8988T (cell line): Measurements from ENCODE around the gene RHOD.

Source experiments
- DNase-seq: peaks from one replicate; pipeline ENCODE4 v3.0.0; 2011

RHOD gene, protein sequence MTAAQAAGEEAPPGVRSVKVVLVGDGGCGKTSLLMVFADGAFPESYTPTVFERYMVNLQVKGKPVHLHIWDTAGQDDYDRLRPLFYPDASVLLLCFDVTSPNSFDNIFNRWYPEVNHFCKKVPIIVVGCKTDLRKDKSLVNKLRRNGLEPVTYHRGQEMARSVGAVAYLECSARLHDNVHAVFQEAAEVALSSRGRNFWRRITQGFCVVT

DNA sequence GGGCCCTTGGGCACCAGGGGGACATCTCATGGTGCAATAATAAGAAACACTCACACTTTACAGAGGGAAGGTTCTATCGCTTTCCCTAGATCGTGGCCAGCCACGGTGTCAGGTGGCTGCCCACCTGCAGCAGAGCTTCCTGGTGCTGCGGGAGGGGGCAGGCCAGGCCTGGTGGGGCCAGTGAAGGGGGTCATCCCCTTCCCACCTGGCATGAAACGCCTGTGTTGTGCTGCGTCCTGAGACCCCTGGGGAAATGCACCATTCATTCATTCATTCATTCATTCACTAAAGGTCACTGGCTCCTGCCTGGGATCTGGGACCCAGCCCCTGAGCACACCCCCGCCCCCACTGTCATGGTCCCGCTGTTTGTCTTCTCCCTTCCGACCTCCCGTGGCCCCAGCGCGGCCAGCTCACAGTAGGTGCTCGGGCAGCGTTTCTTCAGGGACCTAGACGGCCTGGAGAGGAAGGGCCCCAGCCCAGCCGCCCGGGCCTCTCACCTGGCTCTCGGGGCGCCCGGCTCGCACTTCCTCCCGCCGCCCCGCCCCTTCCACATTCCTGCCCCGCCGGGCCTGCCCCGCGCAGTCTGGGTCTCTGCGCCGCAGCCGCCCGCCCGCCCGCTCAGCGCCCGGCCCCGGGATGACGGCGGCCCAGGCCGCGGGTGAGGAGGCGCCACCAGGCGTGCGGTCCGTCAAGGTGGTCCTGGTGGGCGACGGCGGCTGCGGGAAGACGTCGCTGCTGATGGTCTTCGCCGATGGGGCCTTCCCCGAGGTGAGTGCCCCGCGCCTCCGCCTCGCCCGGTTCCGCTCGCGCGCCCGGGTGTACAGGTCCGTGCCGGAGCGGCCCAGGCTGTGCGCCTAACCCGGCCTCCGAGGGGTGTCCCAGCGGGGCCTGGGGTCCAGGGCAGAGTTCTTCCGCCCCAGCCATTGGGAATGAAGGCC, at the start of gene RHOD:
Gene RHOD, plus strand, starts transcription at position 581 of the 938 bp plus-strand sequence. Its CDS starts 56 bp downstream, at position 637.
- peak; percentile 90 for DNase-seq

DNA sequence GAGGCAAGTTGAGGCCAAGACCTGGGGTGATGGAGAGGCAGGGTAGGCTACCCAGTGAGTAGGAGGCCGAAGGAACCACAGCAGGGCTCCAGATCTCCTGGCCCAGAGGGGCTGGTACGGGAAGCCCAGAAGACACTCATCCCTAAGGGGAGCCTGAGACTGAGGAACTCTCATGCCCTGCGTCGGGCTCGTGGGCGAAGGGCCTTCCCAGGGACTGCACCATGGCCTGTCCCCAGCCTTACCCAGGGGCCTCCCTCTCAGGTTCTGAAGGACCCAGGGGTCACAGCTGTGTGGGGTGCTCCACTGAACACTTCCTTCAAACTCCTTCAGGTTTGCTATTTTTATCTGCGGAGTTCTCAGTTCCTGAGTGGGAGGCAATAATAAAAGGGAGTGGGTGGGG, 49.5 kb upstream of the RHOD start:
- DNase-seq = no peak

DNA sequence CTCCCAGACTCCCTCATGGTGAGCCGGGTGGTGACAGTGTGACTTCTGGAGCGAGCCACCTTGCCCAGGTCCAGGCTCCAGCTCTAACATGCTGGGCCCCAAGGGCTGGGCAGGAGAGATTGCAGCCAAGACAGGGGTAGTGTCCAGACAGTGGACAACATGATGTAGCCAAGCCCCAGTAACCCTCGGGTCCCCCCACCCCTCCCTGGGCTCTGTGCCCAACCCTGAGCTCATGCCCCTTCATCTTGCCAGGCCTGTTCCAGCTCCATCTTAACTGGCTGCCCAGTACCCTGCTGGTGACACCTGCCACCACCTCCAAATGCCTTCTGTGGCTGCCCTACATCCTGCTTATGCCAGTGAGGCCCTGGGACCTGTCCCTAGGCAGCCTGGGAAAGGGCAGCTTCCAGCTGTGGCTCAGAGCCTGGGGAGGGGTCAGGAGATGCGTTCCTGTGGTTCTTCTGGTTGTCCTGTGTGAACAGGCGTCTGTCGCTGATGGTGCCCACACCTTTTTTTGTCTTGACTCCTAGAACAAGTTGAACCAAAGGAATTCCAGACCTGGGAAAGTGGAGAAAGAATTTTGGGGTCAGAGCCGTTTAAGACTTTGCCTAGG, 46.2 kb upstream of the RHOD start:
- no peak for DNase-seq

DNA sequence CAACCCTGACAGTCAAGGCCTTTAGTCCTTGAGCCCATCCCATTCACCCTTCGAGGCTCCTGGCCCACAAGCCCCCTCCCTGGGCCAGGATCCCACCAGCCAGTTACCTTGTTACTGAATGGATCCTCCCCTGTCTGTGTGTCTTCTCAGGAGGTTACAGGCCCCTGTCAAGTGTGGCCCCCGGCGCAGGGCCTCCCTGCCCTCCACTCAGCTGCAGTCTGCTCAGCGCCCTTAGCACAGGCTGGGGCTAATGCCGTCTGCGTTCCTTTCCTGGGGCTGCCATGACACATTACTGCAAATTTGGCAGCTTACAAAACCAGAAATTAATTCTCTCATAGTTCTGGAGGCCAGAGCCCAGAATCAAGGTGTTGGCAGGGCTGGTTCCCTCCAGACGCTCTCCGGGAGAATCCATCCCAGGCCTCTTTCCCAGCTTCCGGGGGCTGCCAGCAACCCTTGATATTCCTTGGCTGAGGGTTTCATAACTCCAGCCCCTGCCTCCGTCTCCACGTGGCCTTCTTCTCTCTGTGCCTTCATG, 43.1 kb upstream of the RHOD start:
- no peak for DNase-seq

GRCh38 chr11:67014343-67014742, 42.3 kb upstream of the RHOD start:
- no peak for DNase-seq

DNA sequence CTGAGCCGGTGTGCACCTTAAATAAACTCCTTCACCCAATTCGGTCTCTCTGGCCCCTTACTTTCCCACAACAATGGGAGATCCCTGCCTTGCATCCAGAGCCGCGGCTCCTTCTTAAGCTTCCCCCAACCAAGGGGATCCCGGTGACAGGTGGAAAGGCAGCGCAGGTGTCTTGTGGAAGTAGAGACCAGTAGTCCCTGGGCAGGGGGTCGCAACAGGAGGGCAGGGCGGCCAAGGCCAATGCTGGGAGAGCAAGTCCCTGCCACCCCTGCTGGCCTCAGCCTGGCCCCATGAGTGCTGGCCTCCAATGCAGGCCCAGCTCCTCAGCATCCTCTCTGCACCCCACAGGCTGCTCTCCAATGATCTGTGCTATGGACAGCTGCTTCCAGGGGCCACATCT, 41.6 kb upstream of the RHOD start:
- DNase-seq = no peak

DNA sequence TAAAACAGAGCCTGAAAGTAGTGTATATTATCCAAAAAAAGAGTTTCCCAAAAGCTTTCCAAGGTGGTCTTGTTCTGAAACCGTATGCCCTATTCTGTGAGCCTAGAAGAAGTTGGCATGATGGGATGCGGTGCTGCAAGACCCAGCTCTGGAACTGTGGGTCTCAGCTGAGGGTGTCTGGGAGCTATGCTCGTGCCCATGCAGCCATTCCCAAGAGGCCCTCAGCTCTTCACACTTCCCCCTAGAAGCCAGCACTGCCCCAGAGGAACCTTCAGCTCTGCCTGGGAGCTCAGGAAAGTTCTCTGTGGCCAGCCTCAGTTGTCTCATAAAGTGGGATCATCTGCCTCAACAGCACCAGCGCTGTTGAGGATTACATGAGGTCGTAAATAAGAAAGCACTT, 40.1 kb upstream of the RHOD start:
- no peak for DNase-seq

- DNase-seq = no peak
Observed at GRCh38 chr11:67020949-67021348, 35.7 kb upstream of the RHOD start.

DNA sequence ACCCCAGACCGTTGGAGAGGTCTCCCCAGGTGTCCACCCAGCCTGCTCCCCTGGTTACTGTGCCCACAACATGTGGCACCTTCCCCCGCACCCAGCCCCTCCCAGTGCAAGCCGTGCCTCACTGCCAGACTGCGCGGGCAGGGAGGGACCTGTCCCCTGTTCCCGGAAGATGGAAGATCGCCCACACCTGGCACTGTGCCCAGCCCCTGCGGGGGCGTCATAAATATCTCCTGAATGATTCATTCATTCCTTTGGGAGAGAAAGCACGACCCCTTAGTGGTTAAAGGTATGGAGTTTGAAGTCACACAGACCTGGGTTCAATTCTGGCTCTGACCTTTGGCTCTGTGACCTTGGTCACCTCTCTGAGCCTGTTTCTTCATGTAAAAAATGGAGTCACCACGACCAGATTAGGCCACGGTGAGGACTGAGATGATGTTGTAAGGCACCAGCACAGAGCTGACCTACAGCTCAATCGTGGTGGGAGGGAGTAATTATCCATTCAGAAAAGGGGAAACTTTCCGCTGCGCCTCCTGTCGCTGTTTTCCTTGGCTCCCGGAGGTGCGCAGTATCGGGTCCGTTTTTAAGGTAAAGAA, 34.2 kb upstream of the RHOD start:
- DNase-seq = no peak

- DNase-seq = peak; percentile 72
Observed at GRCh38 chr11:67022961-67023956, 33.4 kb upstream of the RHOD start, which contains the start of gene SYT12. TSS of gene SYT12 (plus strand) at chr11:67023134. CDS start at chr11:67030145, 7,011 bp downstream.

DNA sequence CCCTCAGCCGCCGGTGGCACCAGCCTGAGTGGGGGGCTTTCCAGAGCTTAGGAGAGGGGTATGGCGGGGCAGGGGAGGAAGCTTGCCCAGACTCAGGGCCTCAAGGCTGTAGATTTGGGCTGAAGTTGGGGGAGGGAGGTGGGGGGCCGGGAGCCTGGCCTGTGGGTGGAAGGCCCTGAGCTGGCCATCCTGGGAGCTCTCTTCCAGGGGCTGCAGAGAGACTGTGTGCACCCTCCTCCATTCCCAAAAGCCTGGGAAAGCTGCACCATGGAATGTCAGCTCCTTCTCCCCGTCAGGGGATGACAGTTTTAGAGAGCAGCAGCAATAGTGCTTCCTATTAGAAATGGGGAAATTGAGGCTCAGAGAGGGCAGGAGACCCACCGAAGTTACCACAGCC, 32.7 kb upstream of the RHOD start:
- DNase-seq = no peak

GRCh38 chr11:67024410-67024809, 32.2 kb upstream of the RHOD start:
- no peak for DNase-seq

GRCh38 chr11:67024966-67025365, 31.7 kb upstream of the RHOD start:
- no peak for DNase-seq

DNA sequence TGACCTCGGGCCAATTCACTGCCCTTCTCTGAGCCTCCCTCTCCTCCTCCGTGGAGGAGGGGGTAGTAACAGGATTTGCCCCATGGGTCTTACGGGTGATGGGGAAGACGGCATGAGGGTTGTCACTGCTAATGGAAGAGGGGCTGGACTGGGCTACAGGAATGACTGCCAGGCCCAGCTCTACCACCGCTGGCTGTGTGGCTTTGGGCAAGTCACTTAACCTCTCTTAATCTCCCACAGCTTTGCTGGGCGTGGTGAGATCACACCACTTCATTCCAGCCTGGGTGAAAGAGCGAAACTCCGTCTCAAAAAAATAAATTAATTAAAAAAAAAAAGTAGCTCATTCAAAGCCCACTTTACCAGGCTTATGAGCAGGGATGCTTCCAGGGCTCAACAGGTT, 30.9 kb upstream of the RHOD start:
- DNase-seq = no peak

- no peak for DNase-seq
Observed at GRCh38 chr11:67026941-67027340, 29.7 kb upstream of the RHOD start.

- DNase-seq = no peak
Observed at GRCh38 chr11:67027483-67027930, 29.1 kb upstream of the RHOD start.

DNA sequence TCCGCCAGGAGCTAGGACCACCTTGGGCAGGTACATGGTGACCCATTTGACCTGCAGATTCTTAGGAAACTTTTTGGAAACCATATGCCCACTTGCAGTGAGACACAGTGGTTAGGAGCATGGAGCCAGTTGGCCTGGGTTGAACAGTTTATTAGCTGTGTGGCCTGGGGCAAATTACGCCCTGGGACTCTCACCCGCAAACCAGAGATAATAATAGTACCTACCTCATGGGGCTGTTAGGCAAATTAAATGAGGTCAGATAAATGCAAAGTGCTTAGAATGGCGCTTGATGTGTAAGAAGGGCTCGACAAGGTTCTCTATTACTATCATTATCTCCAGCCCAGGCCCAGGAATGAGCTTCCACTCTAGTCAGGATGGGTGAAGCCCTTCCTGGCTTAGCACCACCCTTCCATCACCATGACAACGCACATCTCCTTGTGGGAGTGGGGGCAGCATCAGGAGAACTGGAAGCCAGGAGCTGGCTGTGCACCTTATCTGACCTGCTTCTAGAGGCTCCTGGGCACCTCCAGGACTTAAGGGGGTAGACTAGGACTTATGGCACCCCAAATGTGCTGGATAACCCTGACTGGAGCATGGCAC, 28.6 kb upstream of the RHOD start:
- no peak for DNase-seq

DNA sequence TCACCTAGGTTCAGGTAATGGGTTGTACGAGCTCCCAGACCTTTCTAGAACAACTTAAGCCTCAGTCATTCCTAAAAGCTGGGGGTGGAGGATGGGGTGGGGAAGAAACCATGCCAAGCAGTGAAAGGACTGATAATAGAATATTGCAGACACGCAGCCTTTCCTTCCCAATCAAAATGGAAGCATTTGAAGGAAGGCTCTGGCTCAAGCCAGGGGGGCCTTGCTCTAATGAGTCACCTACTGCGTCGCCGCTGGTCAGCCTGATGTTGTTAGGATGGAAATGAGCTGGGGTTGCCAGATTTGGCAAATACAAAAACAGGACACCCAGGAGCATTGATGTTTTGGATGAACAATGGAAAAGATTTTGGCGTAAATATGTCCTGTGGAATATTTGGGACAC, 27.5 kb upstream of the RHOD start:
- DNase-seq = no peak

DNA sequence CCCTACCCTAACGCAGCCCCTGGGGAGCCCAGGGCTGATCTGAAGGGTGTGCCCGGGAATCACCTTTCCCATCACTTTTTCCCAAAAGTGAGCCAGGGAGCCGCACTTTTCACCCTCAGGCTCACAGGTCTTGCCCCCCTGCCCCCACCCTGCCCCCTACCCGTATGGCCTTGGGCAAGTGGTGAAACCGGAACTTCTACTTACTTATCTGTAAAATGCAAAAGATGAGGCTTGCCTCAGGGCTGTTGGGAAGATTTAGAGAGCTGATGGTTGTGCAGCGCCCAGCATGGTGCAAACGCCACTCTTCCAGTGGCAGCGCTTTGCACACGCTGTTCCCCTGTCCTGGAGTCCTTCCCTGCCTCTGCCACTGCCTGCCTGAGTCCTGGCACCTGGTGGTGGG, 25.7 kb upstream of the RHOD start:
- no peak for DNase-seq

DNA sequence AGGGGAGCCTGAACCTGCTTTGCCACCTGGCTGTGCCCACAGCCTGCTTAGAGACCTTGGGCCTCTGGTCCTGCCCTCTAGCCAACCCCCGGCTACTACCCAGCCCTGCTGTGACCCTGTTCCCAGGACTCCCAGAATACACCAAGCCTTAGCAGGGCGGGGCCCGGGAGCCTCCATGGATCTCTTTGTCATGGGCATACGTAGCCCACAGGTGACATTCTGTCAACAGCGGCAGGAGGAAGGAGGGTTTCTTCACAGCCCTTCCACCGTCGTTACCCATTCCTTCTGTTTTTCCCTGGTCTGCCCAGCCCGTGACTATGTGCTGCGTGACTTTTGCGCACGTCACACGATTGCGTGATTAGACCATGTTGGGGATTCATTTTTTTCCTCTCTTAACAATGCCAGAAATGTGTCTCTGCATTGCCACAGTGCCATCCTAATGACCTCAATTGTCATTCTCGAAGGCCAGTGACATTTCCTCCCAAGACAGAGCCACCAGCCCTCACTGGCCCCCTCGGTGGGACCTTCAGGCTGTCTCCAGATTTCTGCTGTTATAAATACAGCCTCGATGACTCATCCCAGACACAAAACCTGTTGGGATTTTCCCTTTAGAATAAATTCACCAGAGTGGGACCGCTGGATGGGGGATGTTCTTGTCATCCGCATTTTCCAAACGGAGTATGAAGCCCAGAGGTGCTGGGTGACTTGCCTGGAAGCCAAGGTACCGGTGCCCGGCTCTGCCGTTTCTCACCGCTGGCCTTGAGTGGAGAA, 24.7 kb upstream of the RHOD start:
- no peak for DNase-seq
